HepG2 (cell line): Measurements from ENCODE around the gene AKT2. TPM values are rescaled to one million over a fixed set of nuclear protein-coding genes. Genes with fewer than 3 reads are reported as not detected.

Experiments used
- BCL6 ChIP-seq: IDR thresholded peaks from 2 replicates; pipeline ENCODE4 v1.6.1; 2016; ENCODE audit warnings: missing genetic modification reagents, missing compliant biosample characterization
- CENPT ChIP-seq: sonication (generic); formaldehyde crosslinking; IDR thresholded peaks from 2 replicates; pipeline ENCODE4 v1.8.0; 2022; ENCODE audit warnings: low read depth, mild to moderate bottlenecking, moderate library complexity, missing genetic modification reagents
- ELF4 ChIP-seq: sonication (generic); formaldehyde crosslinking; IDR thresholded peaks from 2 replicates; pipeline ENCODE4 v1.5.0; 2020; ENCODE audit warnings: missing genetic modification reagents, mild to moderate bottlenecking, moderate library complexity, borderline replicate concordance
- FOXK1 ChIP-seq: sonication (generic); formaldehyde crosslinking; IDR thresholded peaks from 2 replicates; pipeline ENCODE4 v1.4.0; 2020; ENCODE audit warnings: low read depth, missing genetic modification reagents, borderline replicate concordance
- RAD51 ChIP-seq: fragments of 450-650 bp; IDR thresholded peaks from 2 replicates; pipeline ENCODE4 v1.6.1; 2016; ENCODE audit warnings: borderline replicate concordance
- RBM22 ChIP-seq: fragments of 200-400 bp; formaldehyde crosslinking; optimal IDR thresholded peaks from 2 replicates; pipeline ENCODE3; 2017; ENCODE audit warnings: mild to moderate bottlenecking, low read length, moderate library complexity
- SALL1 ChIP-seq: sonication (generic); formaldehyde crosslinking; IDR thresholded peaks from 2 replicates; pipeline ENCODE4 v1.8.0; 2022; ENCODE audit warnings: mild to moderate bottlenecking, missing genetic modification reagents
- SP2 ChIP-seq: sonication (generic); formaldehyde crosslinking; IDR thresholded peaks from 2 replicates; pipeline ENCODE4 v1.5.1; 2020; ENCODE audit warnings: mild to moderate bottlenecking, missing genetic modification reagents
- SPEN ChIP-seq: sonication (generic); formaldehyde crosslinking; IDR thresholded peaks from 2 replicates; pipeline ENCODE4 v1.5.1; 2020; ENCODE audit warnings: low read depth, mild to moderate bottlenecking, missing genetic modification reagents
- SRSF9 ChIP-seq: fragments of 200-400 bp; formaldehyde crosslinking; IDR thresholded peaks from 2 replicates; pipeline ENCODE4 v1.6.1; 2018; ENCODE audit warnings: borderline replicate concordance, mild to moderate bottlenecking, low read depth, low read length; ENCODE audit not compliant: insufficient read depth, poor library complexity, severe bottlenecking
- SUZ12 ChIP-seq: fragments of 150-350 bp; IDR thresholded peaks from 2 replicates; pipeline ENCODE4 v1.6.1; 2014; ENCODE audit warnings: low read depth, low read length
- TP53 ChIP-seq: sonication (generic); formaldehyde crosslinking; conservative IDR thresholded peaks from 2 replicates; pipeline ENCODE4 v1.4.0; 2020; ENCODE audit warnings: missing genetic modification reagents
- ZBTB7B ChIP-seq: sonication (generic); formaldehyde crosslinking; IDR thresholded peaks from 2 replicates; pipeline ENCODE4 v1.4.0; 2020; ENCODE audit warnings: missing genetic modification reagents
- ZNF121 ChIP-seq: sonication (generic); formaldehyde crosslinking; IDR thresholded peaks from 2 replicates; pipeline ENCODE4 v1.5.0; 2020; ENCODE audit warnings: mild to moderate bottlenecking, missing genetic modification reagents
- ZNF75D ChIP-seq: sonication (generic); formaldehyde crosslinking; IDR thresholded peaks from 2 replicates; pipeline ENCODE4 v1.8.1; 2023; ENCODE audit warnings: missing genetic modification reagents, mild to moderate bottlenecking, borderline replicate concordance
- ZNF766 ChIP-seq: sonication (generic); formaldehyde crosslinking; IDR thresholded peaks from 2 replicates; pipeline ENCODE4 v1.5.0; 2020; ENCODE audit warnings: missing genetic modification reagents, borderline replicate concordance
- ZNF776 ChIP-seq: sonication (generic); formaldehyde crosslinking; IDR thresholded peaks from 2 replicates; pipeline ENCODE4 v1.4.0; 2020; ENCODE audit warnings: mild to moderate bottlenecking, missing genetic modification reagents
- ZSCAN25 ChIP-seq: sonication (generic); formaldehyde crosslinking; IDR thresholded peaks from 2 replicates; pipeline ENCODE4 v1.8.0; 2022; ENCODE audit warnings: mild to moderate bottlenecking, missing genetic modification reagents
- polyA plus RNA-seq, 8 experiments: library from polyadenylated mRNA; depleted of rRNA in 3 of 8; stranded (reverse) in 7 of 8; unstranded in 1 of 8; fragments of >200 nt; fragmentation: Illumina TruSeq in 4 of 8; extraction: Trizol in 4 of 8; gene quantifications; 2 replicates each; pipeline versions ENCODE4 v1.2.1 to v1.2.3, GENCODE V29; 2011 to 2016; ENCODE audit warnings: low read depth in 4 of 8, missing spikeins in 1 of 8, mixed read lengths in 1 of 8; ENCODE audit not compliant: insufficient read depth in 1 of 8
- total RNA-seq, 5 experiments: library from RNA; depleted of rRNA; stranded (reverse); fragments of >200 nt; fragmentation: Illumina TruSeq; extraction: Trizol; gene quantifications; 2 replicates each; pipeline ENCODE4 v1.2.3, GENCODE V29; 2016; ENCODE audit warnings: low read depth in 1 of 5
- TF ChIP-seq, protein P1 (sequence below): sonication (generic); formaldehyde crosslinking; IDR thresholded peaks from 2 replicates; pipeline ENCODE4 v1.4.0; 2020; ENCODE audit warnings: mild to moderate bottlenecking, missing genetic modification reagents
- TF ChIP-seq, protein P2 (sequence below): IDR thresholded peaks from 2 replicates; pipeline ENCODE4 v1.6.1; 2016; ENCODE audit warnings: missing compliant biosample characterization, missing genetic modification reagents, borderline replicate concordance
- TF ChIP-seq, protein P3 (sequence below): sonication (generic); formaldehyde crosslinking; IDR thresholded peaks from 2 replicates; pipeline ENCODE4 v1.8.0; 2022; ENCODE audit warnings: missing genetic modification reagents, mild to moderate bottlenecking, moderate library complexity, borderline replicate concordance
- TF ChIP-seq, protein P4 (sequence below): sonication (generic); formaldehyde crosslinking; conservative IDR thresholded peaks from 2 replicates; pipeline ENCODE4 v1.4.0; 2020; ENCODE audit warnings: missing genetic modification reagents

The AKT2 gene
- total and polyA plus RNA-seq, 2 of the 13 experiments (the other 11 are each of a cell fraction or from before 2014, with no cell fraction given) = 82.1 to 173 TPM

DNA sequence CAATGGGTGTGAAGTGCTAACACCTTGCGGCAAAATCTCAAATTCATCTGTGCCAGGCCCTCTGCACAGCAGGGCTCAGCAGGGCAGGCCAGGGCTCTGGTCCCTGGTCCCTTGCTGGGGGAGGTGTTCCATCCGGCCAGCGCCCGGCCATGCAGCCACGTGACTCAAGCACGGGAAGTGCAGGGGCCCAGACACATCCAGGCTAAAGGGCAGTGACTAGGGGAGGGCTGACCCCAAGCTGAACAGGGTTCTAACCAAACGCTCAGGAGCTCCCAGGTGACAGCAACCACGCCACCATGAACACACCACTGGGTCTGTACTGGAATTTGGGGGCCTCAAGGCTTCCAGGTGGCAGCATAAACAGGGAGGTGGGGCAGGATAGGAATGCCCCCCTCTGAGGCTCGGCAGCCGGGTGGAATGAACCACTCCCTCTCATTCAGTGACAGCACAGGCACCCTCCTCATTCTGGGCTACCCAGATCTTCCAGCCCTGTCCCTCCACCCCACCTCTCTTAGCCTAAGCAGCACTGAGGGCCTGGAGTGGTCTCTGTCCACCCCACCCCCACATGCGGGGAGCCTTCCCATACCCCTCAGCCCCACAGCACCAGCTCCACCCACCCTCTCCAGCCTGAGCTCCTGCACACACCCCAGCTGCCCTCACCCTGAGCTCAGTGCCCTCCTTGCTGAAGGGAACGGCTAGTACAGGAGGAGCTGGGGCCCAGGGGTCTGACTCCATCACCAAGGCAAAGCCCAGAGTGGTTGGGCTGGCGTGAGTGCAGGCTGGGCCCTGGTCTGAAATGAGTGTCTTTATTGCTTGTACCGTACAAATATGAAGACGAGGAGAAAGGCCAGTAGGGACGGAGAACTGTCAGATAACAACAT, 53.4 kb downstream of the AKT2 start (continued):
- TF ChIP-seq SPEN (CRISPR knock-in tag) (peak; percentile 93), ZBTB7B (CRISPR knock-in tag) (peak; percentile 72; the same call in 1 of the 2 replicates), ZSCAN25 (CRISPR knock-in tag) (0 out of 2 replicates have a peak, but pooled peaks have one; percentile 21), CENPT (CRISPR knock-in tag) (no peak), BCL6 (CRISPR knock-in tag) (peak; percentile 44; the same call in 1 of the 2 replicates), SALL1 (CRISPR knock-in tag) (peak; percentile 87; the same call in 1 of the 2 replicates), SP2 (CRISPR knock-in tag) (peak; percentile 56), RAD51 (peak; percentile 76), SRSF9 (no peak), RBM22 (peak; percentile 83), ZNF121 (CRISPR knock-in tag) (peak; percentile 51; the same call in 1 of the 2 replicates), ZNF75D (CRISPR knock-in tag) (no peak), ZNF766 (no peak; the same call in 1 of the 2 replicates), FOXK1 (peak; percentile 85), TP53 (CRISPR knock-in tag) (no peak), ZNF776 (CRISPR knock-in tag) (0 out of 2 replicates have a peak, but pooled peaks have one; percentile 54), SUZ12 (no peak), ELF4 (CRISPR knock-in tag) (no peak)
- TF ChIP-seq, protein P1, sequence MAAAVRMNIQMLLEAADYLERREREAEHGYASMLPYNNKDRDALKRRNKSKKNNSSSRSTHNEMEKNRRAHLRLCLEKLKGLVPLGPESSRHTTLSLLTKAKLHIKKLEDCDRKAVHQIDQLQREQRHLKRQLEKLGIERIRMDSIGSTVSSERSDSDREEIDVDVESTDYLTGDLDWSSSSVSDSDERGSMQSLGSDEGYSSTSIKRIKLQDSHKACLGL (CRISPR knock-in tag) = peak; percentile 60
- TF ChIP-seq, protein P2, sequence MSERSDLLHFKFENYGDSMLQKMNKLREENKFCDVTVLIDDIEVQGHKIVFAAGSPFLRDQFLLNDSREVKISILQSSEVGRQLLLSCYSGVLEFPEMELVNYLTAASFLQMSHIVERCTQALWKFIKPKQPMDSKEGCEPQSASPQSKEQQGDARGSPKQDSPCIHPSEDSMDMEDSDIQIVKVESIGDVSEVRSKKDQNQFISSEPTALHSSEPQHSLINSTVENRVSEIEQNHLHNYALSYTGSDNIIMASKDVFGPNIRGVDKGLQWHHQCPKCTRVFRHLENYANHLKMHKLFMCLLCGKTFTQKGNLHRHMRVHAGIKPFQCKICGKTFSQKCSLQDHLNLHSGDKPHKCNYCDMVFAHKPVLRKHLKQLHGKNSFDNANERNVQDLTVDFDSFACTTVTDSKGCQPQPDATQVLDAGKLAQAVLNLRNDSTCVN (CRISPR knock-in tag) = 0 out of 2 replicates have a peak, but pooled peaks have one; percentile 55
- TF ChIP-seq, protein P3, sequence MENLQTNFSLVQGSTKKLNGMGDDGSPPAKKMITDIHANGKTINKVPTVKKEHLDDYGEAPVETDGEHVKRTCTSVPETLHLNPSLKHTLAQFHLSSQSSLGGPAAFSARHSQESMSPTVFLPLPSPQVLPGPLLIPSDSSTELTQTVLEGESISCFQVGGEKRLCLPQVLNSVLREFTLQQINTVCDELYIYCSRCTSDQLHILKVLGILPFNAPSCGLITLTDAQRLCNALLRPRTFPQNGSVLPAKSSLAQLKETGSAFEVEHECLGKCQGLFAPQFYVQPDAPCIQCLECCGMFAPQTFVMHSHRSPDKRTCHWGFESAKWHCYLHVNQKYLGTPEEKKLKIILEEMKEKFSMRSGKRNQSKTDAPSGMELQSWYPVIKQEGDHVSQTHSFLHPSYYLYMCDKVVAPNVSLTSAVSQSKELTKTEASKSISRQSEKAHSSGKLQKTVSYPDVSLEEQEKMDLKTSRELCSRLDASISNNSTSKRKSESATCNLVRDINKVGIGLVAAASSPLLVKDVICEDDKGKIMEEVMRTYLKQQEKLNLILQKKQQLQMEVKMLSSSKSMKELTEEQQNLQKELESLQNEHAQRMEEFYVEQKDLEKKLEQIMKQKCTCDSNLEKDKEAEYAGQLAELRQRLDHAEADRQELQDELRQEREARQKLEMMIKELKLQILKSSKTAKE (CRISPR knock-in tag) = peak; percentile 68; the same call in 1 of the 2 replicates
- TF ChIP-seq, protein P4, sequence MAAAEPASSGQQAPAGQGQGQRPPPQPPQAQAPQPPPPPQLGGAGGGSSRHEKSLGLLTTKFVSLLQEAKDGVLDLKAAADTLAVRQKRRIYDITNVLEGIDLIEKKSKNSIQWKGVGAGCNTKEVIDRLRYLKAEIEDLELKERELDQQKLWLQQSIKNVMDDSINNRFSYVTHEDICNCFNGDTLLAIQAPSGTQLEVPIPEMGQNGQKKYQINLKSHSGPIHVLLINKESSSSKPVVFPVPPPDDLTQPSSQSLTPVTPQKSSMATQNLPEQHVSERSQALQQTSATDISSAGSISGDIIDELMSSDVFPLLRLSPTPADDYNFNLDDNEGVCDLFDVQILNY (CRISPR knock-in tag) = no peak
